Effector memory CD8-positive, alpha-beta T cell (primary cell): ENCODE results near the gene ASGR2.
A peak's percentile ranks its signal among the peaks of the same experiment; 100 is the strongest.
"Not testable (repeated sequence)": the region's sequence is repeated elsewhere in the genome, so short reads cannot be mapped to it uniquely, and the experiment has no call there.

ENCODE experiments used
- ATAC-seq: fragments of 150-1000 bp; cut with Tn5 transposase; replicated peaks from 2 replicates; pipeline ENCODE4 v1.10.0; 2021; ENCODE audit warnings: mild to moderate bottlenecking, moderate library complexity
- DNase-seq, 3 experiments: peaks; one replicate each; pipeline ENCODE4 v3.0.0; 2021
- H3K27ac Mint-ChIP-seq, 2 donors: one replicate each; pipeline ENCODE4 v1.8.0; 2022; ENCODE audit warnings: mild to moderate bottlenecking in 2 of 2, mixed read lengths in 2 of 2, moderate library complexity in 2 of 2
- H3K27me3 Mint-ChIP-seq, 2 donors: one replicate each; pipeline ENCODE4 v1.8.0; 2022; ENCODE audit warnings: mixed read lengths in 2 of 2
- H3K36me3 Mint-ChIP-seq: one replicate; pipeline ENCODE4 v1.8.0; 2022; ENCODE audit warnings: mild to moderate bottlenecking, moderate library complexity, mixed read lengths; ENCODE audit not compliant: insufficient read depth
- H3K4me1 Mint-ChIP-seq, 2 donors: one replicate each; pipeline ENCODE4 v1.8.0; 2022; ENCODE audit warnings: low read depth in 2 of 2, mixed read lengths in 2 of 2
- H3K4me3 Mint-ChIP-seq, 2 donors: one replicate each; pipeline ENCODE4 v1.8.0; 2022; ENCODE audit warnings: mild to moderate bottlenecking in 2 of 2, mixed read lengths in 2 of 2, moderate library complexity in 2 of 2
- H3K9me3 Mint-ChIP-seq, 2 donors: one replicate each; pipeline ENCODE4 v1.8.0; 2022; ENCODE audit warnings: mixed read lengths in 2 of 2
- total RNA-seq, 9 experiments: gene quantifications; one replicate each; lab custom pipeline; 2026; lab: John Stamatoyannopoulos, UW

Gene ASGR2, protein sequence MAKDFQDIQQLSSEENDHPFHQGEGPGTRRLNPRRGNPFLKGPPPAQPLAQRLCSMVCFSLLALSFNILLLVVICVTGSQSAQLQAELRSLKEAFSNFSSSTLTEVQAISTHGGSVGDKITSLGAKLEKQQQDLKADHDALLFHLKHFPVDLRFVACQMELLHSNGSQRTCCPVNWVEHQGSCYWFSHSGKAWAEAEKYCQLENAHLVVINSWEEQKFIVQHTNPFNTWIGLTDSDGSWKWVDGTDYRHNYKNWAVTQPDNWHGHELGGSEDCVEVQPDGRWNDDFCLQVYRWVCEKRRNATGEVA
- 0 to 0.12 (median 0) reads per million in 9 experiments for total RNA-seq

DNA sequence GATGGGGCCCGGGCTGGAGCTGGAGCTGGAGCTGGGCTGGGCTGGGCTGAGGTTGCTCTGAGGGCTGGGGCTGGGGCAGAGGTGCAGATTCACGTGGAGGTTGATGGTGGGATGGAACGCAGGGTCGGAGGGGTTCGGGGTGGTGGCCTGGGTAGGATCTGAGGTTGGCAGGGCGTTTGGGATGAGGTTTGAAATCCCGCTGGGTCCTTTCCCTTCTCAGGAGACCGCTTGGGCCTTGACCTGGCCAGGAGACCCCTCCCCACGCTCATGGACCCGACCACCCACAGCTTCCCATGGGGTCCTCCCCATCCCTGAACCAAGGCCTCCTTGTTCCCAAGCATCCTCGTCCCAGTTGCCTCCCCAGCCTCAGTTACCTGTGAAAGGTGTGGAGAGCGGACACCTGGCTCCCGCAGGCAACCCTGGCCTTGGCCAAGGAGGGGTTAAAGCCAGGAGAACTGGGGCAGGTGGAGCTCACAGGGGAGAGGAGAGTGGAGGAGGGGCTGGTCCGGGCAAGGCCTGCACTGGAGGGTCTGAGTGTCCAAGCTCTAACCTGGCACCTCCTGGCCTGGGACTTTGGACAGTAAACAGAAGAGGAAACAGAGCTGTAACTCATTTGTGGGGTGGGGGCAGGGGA lies at the start of gene ASGR2:
Gene ASGR2, minus strand, starts transcription at position 582 of the 634 bp plus-strand sequence. CDS start 582 bp downstream, outside the sequence.
- Mint-ChIP-seq H3K4me1 (peaks cover 7 to 9% of the 10 kb centered on the region in 2 donors), H3K27ac (no peak within 1 kb of the TSS), H3K9me3 (no peaks in the 10 kb centered on the region), H3K36me3 (no peaks in the 10 kb centered on the region), H3K27me3 (peaks cover 14 to 18% of the 10 kb centered on the region in 2 donors), H3K4me3 (no peak within 1 kb of the TSS)
- ATAC-seq (no peak), DNase-seq (no peak)

DNA sequence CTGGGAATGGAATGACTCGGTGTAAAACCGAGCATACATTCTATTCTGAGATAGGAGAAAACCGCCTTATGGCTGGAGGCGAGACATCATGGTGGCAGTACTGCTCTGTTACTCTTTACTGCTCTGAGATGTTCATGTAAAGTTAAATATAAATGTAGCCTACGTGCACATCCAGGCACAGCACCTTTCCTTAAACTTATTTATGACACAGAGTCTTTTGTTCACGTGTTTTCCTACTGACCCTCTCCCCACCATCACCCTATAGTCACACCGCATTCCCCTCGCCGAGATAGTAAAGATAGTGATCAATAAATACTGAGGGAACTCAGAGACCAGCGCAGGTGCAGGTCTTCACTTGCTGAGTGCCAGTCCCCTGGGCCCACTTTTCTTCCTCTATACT lies 44.9 kb upstream of the ASGR2 start:
- not testable (repeated sequence) for DNase-seq, H3K4me1 Mint-ChIP-seq, H3K4me3 Mint-ChIP-seq, H3K36me3 Mint-ChIP-seq, H3K27ac Mint-ChIP-seq, ATAC-seq, H3K9me3 Mint-ChIP-seq
- peaks cover 33 to 80% of the 10 kb centered on the region in 2 donors for H3K27me3 Mint-ChIP-seq

DNA sequence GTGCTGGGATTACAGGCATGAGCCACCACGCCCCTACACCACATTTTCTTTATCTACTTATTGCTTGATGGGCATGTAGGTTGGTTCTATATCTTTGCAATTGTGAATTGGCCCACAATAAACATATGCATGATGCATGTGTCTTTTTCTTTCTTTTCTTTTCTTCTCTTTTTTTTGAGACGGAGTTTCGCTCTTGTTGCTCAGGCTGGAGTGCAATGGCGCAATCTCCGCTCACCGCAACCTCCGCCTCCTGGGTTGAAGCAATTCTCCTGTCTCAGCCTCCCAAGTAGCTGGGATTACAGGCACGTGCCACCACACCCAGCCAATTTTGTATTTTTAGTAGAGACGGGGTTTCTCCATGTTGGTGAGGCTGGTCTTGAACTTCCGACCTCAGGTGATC lies 43.8 kb upstream of the ASGR2 start:
- ATAC-seq, H3K27ac Mint-ChIP-seq, H3K36me3 Mint-ChIP-seq: not testable (repeated sequence)

GRCh38 chr17:7156342-7156940 lies 41.8 kb upstream of the ASGR2 start:
- H3K4me3 Mint-ChIP-seq: no peak overlapping the region
- no peak for DNase-seq
- no peaks in the 10 kb centered on the region for H3K9me3 Mint-ChIP-seq
- H3K4me1 Mint-ChIP-seq: no peaks in the 10 kb centered on the region
- peaks cover 34 to 64% of the 10 kb centered on the region in 2 donors for H3K27me3 Mint-ChIP-seq
- ATAC-seq: no peak
- no peaks in the 10 kb centered on the region for H3K36me3 Mint-ChIP-seq
- no peak overlapping the region for H3K27ac Mint-ChIP-seq

More for the DNA sequence above, 43.8 kb upstream of the ASGR2 start:
- H3K4me3 Mint-ChIP-seq, H3K9me3 Mint-ChIP-seq, H3K4me1 Mint-ChIP-seq, DNase-seq: not testable (repeated sequence)
- peaks cover 37 to 71% of the 10 kb centered on the region in 2 donors for H3K27me3 Mint-ChIP-seq

DNA sequence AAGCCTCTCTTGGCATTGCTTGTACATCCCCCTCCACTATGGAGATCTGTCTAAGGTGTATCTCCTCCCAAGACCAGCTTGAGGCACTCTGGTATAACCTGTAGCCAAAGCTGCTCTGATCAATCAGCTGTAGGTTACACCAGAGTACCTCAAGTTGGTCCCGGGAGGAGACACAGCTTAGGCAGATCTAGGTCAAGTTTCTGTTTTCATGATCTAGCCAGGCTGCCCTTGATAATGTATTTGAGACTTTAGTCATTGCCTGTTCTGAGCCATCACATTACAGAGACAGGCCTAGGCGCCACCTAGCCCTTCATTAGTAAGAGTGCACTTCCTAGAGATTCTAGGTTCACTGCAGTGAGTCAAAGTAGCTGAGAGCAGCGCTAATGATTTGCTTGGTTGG lies 33.1 kb upstream of the ASGR2 start:
- peak overlapping the region in 1 of 2 donors; percentile 75 for H3K27ac Mint-ChIP-seq
- no peaks in the 10 kb centered on the region for H3K9me3 Mint-ChIP-seq
- H3K4me3 Mint-ChIP-seq: no peak overlapping the region
- ATAC-seq (peak; percentile 80), DNase-seq (no peak)
- no peaks in the 10 kb centered on the region for H3K36me3 Mint-ChIP-seq
- peaks cover 6 to 10% of the 10 kb centered on the region in 2 donors for H3K27me3 Mint-ChIP-seq
- peaks cover 0 to 6% of the 10 kb centered on the region in 2 donors for H3K4me1 Mint-ChIP-seq

DNA sequence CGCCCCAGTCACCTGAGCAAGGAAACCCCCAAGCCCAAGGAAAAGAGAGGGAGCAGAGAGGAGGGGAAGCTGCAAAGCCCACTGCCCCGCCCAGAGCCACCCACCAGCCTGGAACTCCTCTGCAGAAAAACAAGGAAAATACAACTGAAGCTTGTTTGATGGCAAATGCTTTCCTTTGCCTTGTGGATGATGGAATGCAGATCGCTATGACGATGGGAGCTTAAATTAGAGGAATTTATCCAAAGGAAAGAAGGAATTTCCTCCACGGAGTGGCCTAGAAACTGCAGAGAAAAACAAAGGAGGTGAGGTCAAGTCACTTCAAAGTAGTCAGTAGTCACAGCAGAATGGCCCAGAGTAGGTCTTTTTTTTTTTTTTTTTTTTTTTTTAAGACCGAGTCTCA lies 31.5 kb upstream of the ASGR2 start:
- no peaks in the 10 kb centered on the region for H3K36me3 Mint-ChIP-seq
- no peak overlapping the region for H3K27ac Mint-ChIP-seq
- H3K4me1 Mint-ChIP-seq: peaks cover 0 to 6% of the 10 kb centered on the region in 2 donors

DNA sequence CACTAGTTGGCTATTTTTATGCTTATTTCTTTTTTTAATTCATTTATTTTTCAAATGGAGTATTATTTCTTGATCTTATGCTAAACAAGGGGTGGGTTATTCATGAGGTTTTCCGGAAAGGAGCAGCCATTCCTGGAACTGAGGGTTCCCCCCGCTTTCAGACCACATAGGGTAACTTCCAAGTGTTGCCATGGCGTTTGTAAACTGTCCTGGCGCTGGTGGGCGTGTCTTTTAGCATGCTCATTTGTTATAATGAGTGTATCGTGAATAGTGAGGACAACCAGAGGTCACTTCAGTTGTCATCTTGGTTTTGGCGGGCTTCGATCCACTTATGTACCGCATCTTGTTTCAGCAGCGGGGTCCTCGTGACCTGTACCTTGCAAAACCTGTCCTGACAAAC lies 29.6 kb upstream of the ASGR2 start:
- H3K27me3 Mint-ChIP-seq: peaks cover 0 to 30% of the 10 kb centered on the region in 2 donors
- H3K4me1 Mint-ChIP-seq: peaks cover 0 to 8% of the 10 kb centered on the region in 2 donors
- no peaks in the 10 kb centered on the region for H3K36me3 Mint-ChIP-seq

More for the DNA sequence above, 31.5 kb upstream of the ASGR2 start:
- DNase-seq: no peak
- no peak for ATAC-seq
- Mint-ChIP-seq H3K9me3 (no peaks in the 10 kb centered on the region), H3K27me3 (peaks cover 0 to 11% of the 10 kb centered on the region in 2 donors), H3K4me3 (no peak overlapping the region)

GRCh38 chr17:7141824-7142223 lies 27.2 kb upstream of the ASGR2 start:
- Mint-ChIP-seq H3K9me3 (no peaks in the 10 kb centered on the region), H3K27ac (no peak overlapping the region), H3K27me3 (peaks cover 0 to 48% of the 10 kb centered on the region in 2 donors), H3K4me3 (no peak overlapping the region), H3K36me3 (no peaks in the 10 kb centered on the region), H3K4me1 (peaks cover 0 to 2% of the 10 kb centered on the region in 2 donors)
- ATAC-seq: no peak
- no peak for DNase-seq

More for the DNA sequence above, 29.6 kb upstream of the ASGR2 start:
- DNase-seq (no peak), ATAC-seq (no peak)
- Mint-ChIP-seq H3K27ac (no peak overlapping the region), H3K9me3 (no peaks in the 10 kb centered on the region), H3K4me3 (no peak overlapping the region)

GRCh38 chr17:7139400-7139799 lies 24.8 kb upstream of the ASGR2 start:
- peaks cover 0 to 2% of the 10 kb centered on the region in 2 donors for H3K4me1 Mint-ChIP-seq
- H3K9me3 Mint-ChIP-seq: no peaks in the 10 kb centered on the region
- no peaks in the 10 kb centered on the region for H3K36me3 Mint-ChIP-seq
- DNase-seq (no peak), ATAC-seq (no peak)
- peaks cover 0 to 51% of the 10 kb centered on the region in 2 donors for H3K27me3 Mint-ChIP-seq
- no peak overlapping the region for H3K27ac Mint-ChIP-seq
- H3K4me3 Mint-ChIP-seq: no peak overlapping the region

- H3K4me1 Mint-ChIP-seq: peaks cover 0 to 2% of the 10 kb centered on the region in 2 donors
- H3K4me3 Mint-ChIP-seq: no peak overlapping the region
- ATAC-seq: no peak
- no peaks in the 10 kb centered on the region for H3K36me3 Mint-ChIP-seq
- H3K27me3 Mint-ChIP-seq: peaks cover 0 to 51% of the 10 kb centered on the region in 2 donors
- no peak for DNase-seq
- H3K27ac Mint-ChIP-seq: no peak overlapping the region
- no peaks in the 10 kb centered on the region for H3K9me3 Mint-ChIP-seq
These were observed 24.3 kb upstream of the ASGR2 start for GRCh38 chr17:7138800-7139381.

- Mint-ChIP-seq H3K4me3 (no peak overlapping the region), H3K27ac (no peak overlapping the region), H3K36me3 (no peaks in the 10 kb centered on the region), H3K27me3 (peaks cover 0 to 51% of the 10 kb centered on the region in 2 donors), H3K4me1 (peaks cover 4 to 11% of the 10 kb centered on the region in 2 donors), H3K9me3 (no peaks in the 10 kb centered on the region)
- no peak for ATAC-seq
- no peak for DNase-seq
These were observed 22.7 kb upstream of the ASGR2 start for GRCh38 chr17:7137171-7137943.

DNA sequence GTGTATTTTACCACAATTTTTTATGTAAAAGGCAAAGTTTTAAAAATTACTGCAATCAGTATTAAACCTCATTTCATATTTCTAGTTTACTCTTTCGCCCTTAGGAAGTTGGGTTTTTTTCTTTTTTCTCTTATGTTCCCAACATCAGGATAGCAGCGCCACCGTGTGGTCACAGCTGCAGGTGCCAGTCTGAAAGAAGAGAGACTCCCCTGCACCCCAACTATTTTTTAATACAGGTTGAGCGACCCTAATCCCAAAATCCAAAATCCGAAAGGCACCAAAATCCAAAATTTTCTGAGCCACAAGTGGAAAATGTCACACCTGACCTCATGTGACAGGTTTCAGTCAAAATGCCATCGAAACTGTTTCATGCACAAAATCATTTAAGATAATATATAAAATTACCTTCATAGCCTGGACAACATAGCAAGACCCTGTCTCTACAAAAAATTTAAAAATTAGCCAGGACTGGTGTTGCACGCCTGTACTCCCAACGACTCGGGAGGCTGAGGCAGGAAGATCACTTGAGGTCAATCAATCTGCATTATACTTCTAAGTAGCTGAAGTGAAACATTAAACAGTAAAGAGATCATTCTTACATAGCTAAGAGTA lies 21.8 kb upstream of the ASGR2 start:
- H3K9me3 Mint-ChIP-seq: no peaks in the 10 kb centered on the region
- H3K27me3 Mint-ChIP-seq: peaks cover under 1 to 48% of the 10 kb centered on the region in 2 donors
- no peak overlapping the region for H3K27ac Mint-ChIP-seq
- H3K36me3 Mint-ChIP-seq: no peaks in the 10 kb centered on the region
- no peak overlapping the region for H3K4me3 Mint-ChIP-seq
- H3K4me1 Mint-ChIP-seq: peaks cover 5 to 11% of the 10 kb centered on the region in 2 donors
- DNase-seq (peak; percentile 71 to 74 (median 73)), ATAC-seq (no peak)
